Suprapubic skin (tissue), 3 donors: ENCODE results near the gene ACER3.

Experiments
- POLR2A ChIP-seq, 2 donors: fragments of 450-650 bp; IDR thresholded peaks; one replicate each; pipeline ENCODE4 v1.6.1; 2017; ENCODE audit warnings: antibody characterized with exemption in 2 of 2, mild to moderate bottlenecking in 2 of 2, moderate library complexity in 2 of 2
- TF ChIP-seq, protein P1 (sequence below), 2 donors: fragments of 200-600 bp in 1 of 2; fragments of 450-650 bp in 1 of 2; sonication (generic) in 1 of 2; IDR thresholded peaks; one replicate each; pipeline ENCODE4 v1.5.1; 2016 to 2019; ENCODE audit warnings: antibody characterized with exemption in 2 of 2, mild to moderate bottlenecking in 1 of 2, moderate library complexity in 1 of 2

DNA sequence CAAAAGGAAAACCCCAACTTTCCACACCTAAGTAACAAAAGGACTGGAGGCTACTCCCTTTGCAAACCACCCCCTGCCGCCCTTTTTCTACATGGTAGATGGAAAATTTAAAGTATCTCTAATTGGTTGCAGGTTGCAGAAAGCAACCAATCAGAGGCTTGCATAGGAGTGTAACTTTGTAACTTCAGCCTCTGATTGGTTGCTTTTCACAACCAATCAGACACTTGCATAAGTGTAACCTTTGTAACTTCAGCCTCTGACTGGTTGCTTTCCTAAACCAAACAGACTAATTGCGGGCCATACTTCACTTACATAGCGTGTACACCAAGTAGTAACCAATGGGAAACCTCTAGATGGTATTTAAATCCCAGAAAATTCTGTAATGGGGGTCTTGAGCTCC lies 16.8 kb upstream of the ACER3 start:
- TF ChIP-seq, protein P1, sequence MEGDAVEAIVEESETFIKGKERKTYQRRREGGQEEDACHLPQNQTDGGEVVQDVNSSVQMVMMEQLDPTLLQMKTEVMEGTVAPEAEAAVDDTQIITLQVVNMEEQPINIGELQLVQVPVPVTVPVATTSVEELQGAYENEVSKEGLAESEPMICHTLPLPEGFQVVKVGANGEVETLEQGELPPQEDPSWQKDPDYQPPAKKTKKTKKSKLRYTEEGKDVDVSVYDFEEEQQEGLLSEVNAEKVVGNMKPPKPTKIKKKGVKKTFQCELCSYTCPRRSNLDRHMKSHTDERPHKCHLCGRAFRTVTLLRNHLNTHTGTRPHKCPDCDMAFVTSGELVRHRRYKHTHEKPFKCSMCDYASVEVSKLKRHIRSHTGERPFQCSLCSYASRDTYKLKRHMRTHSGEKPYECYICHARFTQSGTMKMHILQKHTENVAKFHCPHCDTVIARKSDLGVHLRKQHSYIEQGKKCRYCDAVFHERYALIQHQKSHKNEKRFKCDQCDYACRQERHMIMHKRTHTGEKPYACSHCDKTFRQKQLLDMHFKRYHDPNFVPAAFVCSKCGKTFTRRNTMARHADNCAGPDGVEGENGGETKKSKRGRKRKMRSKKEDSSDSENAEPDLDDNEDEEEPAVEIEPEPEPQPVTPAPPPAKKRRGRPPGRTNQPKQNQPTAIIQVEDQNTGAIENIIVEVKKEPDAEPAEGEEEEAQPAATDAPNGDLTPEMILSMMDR (IDR thresholded peaks at IDR 0.05) = no peak
- TF ChIP-seq POLR2A (IDR thresholded peaks at IDR 0.05) = no peak
